HepG2 (cell line): Measurements from ENCODE around the gene ST7L. TPM values are rescaled to one million over a fixed set of nuclear protein-coding genes. Genes with fewer than 3 reads are reported as not detected.

Source experiments
- GFI1 ChIP-seq: sonication (generic); formaldehyde crosslinking; IDR thresholded peaks from 2 replicates; pipeline ENCODE4 v1.5.0; 2020; ENCODE audit warnings: missing genetic modification reagents, mild to moderate bottlenecking, borderline replicate concordance
- GPN1 ChIP-seq: sonication (generic); formaldehyde crosslinking; IDR thresholded peaks from 2 replicates; pipeline ENCODE4 v1.5.1; 2020; ENCODE audit warnings: missing genetic modification reagents, borderline replicate concordance
- HES4 ChIP-seq: sonication (generic); formaldehyde crosslinking; IDR thresholded peaks from 2 replicates; pipeline ENCODE4 v1.9.0; 2021; ENCODE audit warnings: mild to moderate bottlenecking, missing genetic modification reagents, borderline replicate concordance
- HMG20A ChIP-seq: IDR thresholded peaks from 2 replicates; pipeline ENCODE4 v1.6.1; 2016; ENCODE audit warnings: borderline replicate concordance
- KDM3A ChIP-seq: IDR thresholded peaks from 2 replicates; pipeline ENCODE4 v1.6.1; 2018; ENCODE audit warnings: low read depth, missing compliant biosample characterization
- KLF9 ChIP-seq: IDR thresholded peaks from 2 replicates; pipeline ENCODE4 v1.6.1; 2016; ENCODE audit warnings: low read depth
- MAFK ChIP-seq, 2 experiments: IDR thresholded peaks in 1 of 2; conservative IDR thresholded peaks in 1 of 2; 2 replicates each; pipeline ENCODE4 v1.6.1; 2011; ENCODE audit warnings: improper control_type of control experiment in 2 of 2, low read length in 2 of 2
- MBNL3 ChIP-seq: fragments of 250-450 bp; sonication (Bioruptor Pico); conservative IDR thresholded peaks from 2 replicates; pipeline ENCODE4 v1.8.0; 2022; ENCODE audit warnings: mild to moderate bottlenecking, inconsistent platforms
- MTA3 ChIP-seq: sonication (generic); formaldehyde crosslinking; IDR thresholded peaks from 2 replicates; pipeline ENCODE4 v1.4.0; 2020; ENCODE audit warnings: missing genetic modification reagents
- MXD4 ChIP-seq: IDR thresholded peaks from 2 replicates; pipeline ENCODE4 v1.6.1; 2016; ENCODE audit warnings: mild to moderate bottlenecking, missing biosample characterization, missing genetic modification reagents
- NPAS2 ChIP-seq: sonication (generic); formaldehyde crosslinking; IDR thresholded peaks from 2 replicates; pipeline ENCODE4 v1.8.0; 2022; ENCODE audit warnings: mild to moderate bottlenecking, missing genetic modification reagents, borderline replicate concordance
- RBM22 ChIP-seq: fragments of 200-400 bp; formaldehyde crosslinking; optimal IDR thresholded peaks from 2 replicates; pipeline ENCODE3; 2017; ENCODE audit warnings: mild to moderate bottlenecking, low read length, moderate library complexity
- SMAD3 ChIP-seq: sonication (generic); formaldehyde crosslinking; IDR thresholded peaks from 2 replicates; pipeline ENCODE4 v1.4.0; 2020; ENCODE audit warnings: missing genetic modification reagents
- STAT5B ChIP-seq: sonication (generic); formaldehyde crosslinking; IDR thresholded peaks from 2 replicates; pipeline ENCODE4 v1.4.0; 2020; ENCODE audit warnings: missing genetic modification reagents
- TBP ChIP-seq: sonication (generic); formaldehyde crosslinking; IDR thresholded peaks from 2 replicates; pipeline ENCODE4 v1.5.0; 2020; ENCODE audit warnings: missing genetic modification reagents
- ZBTB7A ChIP-seq: sonication (generic); formaldehyde crosslinking; IDR thresholded peaks from 2 replicates; pipeline ENCODE4 v1.8.0; 2022; ENCODE audit warnings: mild to moderate bottlenecking, missing genetic modification reagents
- ZHX1 ChIP-seq: sonication (generic); formaldehyde crosslinking; IDR thresholded peaks from 2 replicates; pipeline ENCODE4 v1.8.1; 2022; ENCODE audit warnings: low read depth, mild to moderate bottlenecking, missing genetic modification reagents
- ZNF143 ChIP-seq: sonication (generic); formaldehyde crosslinking; IDR thresholded peaks from 2 replicates; pipeline ENCODE4 v1.4.0; 2020; ENCODE audit warnings: missing genetic modification reagents
- ZNF235 ChIP-seq: sonication (generic); formaldehyde crosslinking; IDR thresholded peaks from 2 replicates; pipeline ENCODE4 v1.8.1; 2023; ENCODE audit warnings: mild to moderate bottlenecking, missing genetic modification reagents, borderline replicate concordance
- ZNF33B ChIP-seq: sonication (generic); formaldehyde crosslinking; IDR thresholded peaks from 2 replicates; pipeline ENCODE4 v1.5.1; 2020; ENCODE audit warnings: mild to moderate bottlenecking, missing genetic modification reagents
- ZNF557 ChIP-seq: sonication (generic); formaldehyde crosslinking; IDR thresholded peaks from 2 replicates; pipeline ENCODE4 v1.4.0; 2020; ENCODE audit warnings: missing genetic modification reagents
- ZNF766 ChIP-seq: sonication (generic); formaldehyde crosslinking; IDR thresholded peaks from 2 replicates; pipeline ENCODE4 v1.5.0; 2020; ENCODE audit warnings: missing genetic modification reagents, borderline replicate concordance
- ZNF772 ChIP-seq: sonication (generic); formaldehyde crosslinking; IDR thresholded peaks from 2 replicates; pipeline ENCODE4 v1.5.0; 2020; ENCODE audit warnings: mild to moderate bottlenecking, missing genetic modification reagents
- ZNF792 ChIP-seq: IDR thresholded peaks from 2 replicates; pipeline ENCODE4 v1.6.1; 2016
- polyA plus RNA-seq, 8 experiments: library from polyadenylated mRNA; depleted of rRNA in 3 of 8; stranded (reverse) in 7 of 8; unstranded in 1 of 8; fragments of >200 nt; fragmentation: Illumina TruSeq in 4 of 8; extraction: Trizol in 4 of 8; gene quantifications; 2 replicates each; pipeline versions ENCODE4 v1.2.1 to v1.2.3, GENCODE V29; 2011 to 2016; ENCODE audit warnings: low read depth in 4 of 8, missing spikeins in 1 of 8, mixed read lengths in 1 of 8; ENCODE audit not compliant: insufficient read depth in 1 of 8
- total RNA-seq, 5 experiments: library from RNA; depleted of rRNA; stranded (reverse); fragments of >200 nt; fragmentation: Illumina TruSeq; extraction: Trizol; gene quantifications; 2 replicates each; pipeline ENCODE4 v1.2.3, GENCODE V29; 2016; ENCODE audit warnings: low read depth in 1 of 5
- TF ChIP-seq, protein P1 (sequence below): sonication (generic); formaldehyde crosslinking; IDR thresholded peaks from 2 replicates; pipeline ENCODE4 v1.8.1; 2023; ENCODE audit warnings: missing genetic modification reagents, inconsistent platforms, borderline replicate concordance
- TF ChIP-seq, protein P2 (sequence below): sonication (generic); formaldehyde crosslinking; IDR thresholded peaks from 2 replicates; pipeline ENCODE4 v1.5.1; 2020; ENCODE audit warnings: missing genetic modification reagents, mild to moderate bottlenecking, borderline replicate concordance

Gene ST7L
- total and polyA plus RNA-seq, 2 of the 13 experiments (the other 11 are each of a cell fraction or from before 2014, with no cell fraction given): 8.6 to 19.9 TPM

DNA sequence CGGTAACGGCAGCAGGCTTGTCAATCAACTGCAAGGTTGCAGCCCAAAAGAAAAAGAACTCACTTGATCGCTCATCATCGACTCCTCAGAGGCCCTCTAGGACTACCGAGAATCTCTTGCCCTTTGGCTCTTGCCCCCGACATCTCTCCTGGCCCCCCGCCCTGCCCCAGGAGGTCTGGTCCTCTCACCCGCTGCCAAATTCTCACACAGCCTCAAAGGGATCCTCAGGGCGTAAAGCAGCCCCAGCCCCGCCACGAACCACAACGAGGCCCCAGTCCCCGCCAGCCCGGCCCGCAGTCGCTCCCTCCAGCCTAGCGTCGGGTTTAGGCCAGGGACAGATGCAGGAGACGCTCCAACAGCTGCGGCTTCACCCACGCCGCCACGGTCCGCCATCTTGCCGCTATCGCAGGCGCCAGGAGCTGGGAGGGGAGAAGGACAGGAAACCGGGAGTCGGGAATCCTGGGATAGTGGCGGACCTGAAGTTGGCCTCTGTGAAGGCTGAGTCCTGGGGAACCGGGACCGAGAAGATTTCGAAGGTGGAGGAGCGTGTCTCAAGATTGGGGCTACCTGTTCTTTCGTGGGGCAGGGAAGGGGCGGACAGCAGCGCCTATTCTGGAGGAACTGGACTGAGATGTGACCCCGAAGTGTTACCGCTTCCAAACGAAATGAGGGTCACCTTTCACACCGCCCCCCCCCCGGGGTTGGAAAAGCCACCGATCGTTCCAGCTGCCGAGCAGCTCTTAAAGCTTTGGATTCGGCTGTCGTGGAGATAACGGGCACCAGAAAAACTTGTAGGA lies at the start of gene ST7L (continued):
- TF ChIP-seq ZHX1 (CRISPR knock-in tag): no peak
- no peak for TF ChIP-seq MTA3 (CRISPR knock-in tag)
- TF ChIP-seq TBP (CRISPR knock-in tag): no peak
- TF ChIP-seq HMG20A (CRISPR knock-in tag): no peak
- no peak for TF ChIP-seq KDM3A
- TF ChIP-seq, protein P1, sequence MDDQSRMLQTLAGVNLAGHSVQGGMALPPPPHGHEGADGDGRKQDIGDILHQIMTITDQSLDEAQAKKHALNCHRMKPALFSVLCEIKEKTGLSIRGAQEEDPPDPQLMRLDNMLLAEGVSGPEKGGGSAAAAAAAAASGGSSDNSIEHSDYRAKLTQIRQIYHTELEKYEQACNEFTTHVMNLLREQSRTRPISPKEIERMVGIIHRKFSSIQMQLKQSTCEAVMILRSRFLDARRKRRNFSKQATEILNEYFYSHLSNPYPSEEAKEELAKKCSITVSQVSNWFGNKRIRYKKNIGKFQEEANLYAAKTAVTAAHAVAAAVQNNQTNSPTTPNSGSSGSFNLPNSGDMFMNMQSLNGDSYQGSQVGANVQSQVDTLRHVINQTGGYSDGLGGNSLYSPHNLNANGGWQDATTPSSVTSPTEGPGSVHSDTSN (CRISPR knock-in tag): no peak
- TF ChIP-seq ZBTB7A (CRISPR knock-in tag): no peak
- no peak for TF ChIP-seq GPN1 (CRISPR knock-in tag)
- TF ChIP-seq ZNF772 (CRISPR knock-in tag): no peak; the same call in 1 of the 2 replicates
- no peak for TF ChIP-seq KLF9
- no peak for TF ChIP-seq MBNL3
- no peak for TF ChIP-seq MAFK (conservative IDR thresholded peaks at IDR 0.05 in 1 of 2, IDR thresholded peaks at IDR 0.05 in 1 of 2; ENCODE audit: low read length in 2 of 2)
- no peak for TF ChIP-seq GFI1 (CRISPR knock-in tag)
- no peak for TF ChIP-seq SMAD3
- no peak for TF ChIP-seq ZNF557 (CRISPR knock-in tag)
- no peak for TF ChIP-seq ZNF235
- TF ChIP-seq, protein P2, sequence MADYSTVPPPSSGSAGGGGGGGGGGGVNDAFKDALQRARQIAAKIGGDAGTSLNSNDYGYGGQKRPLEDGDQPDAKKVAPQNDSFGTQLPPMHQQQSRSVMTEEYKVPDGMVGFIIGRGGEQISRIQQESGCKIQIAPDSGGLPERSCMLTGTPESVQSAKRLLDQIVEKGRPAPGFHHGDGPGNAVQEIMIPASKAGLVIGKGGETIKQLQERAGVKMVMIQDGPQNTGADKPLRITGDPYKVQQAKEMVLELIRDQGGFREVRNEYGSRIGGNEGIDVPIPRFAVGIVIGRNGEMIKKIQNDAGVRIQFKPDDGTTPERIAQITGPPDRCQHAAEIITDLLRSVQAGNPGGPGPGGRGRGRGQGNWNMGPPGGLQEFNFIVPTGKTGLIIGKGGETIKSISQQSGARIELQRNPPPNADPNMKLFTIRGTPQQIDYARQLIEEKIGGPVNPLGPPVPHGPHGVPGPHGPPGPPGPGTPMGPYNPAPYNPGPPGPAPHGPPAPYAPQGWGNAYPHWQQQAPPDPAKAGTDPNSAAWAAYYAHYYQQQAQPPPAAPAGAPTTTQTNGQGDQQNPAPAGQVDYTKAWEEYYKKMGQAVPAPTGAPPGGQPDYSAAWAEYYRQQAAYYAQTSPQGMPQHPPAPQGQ: no peak
- TF ChIP-seq ZNF143 (CRISPR knock-in tag): peak; percentile 65; the same call in 1 of the 2 replicates
- TF ChIP-seq MXD4 (CRISPR knock-in tag): peak; percentile 66
- peak; percentile 38; the same call in 1 of the 2 replicates for TF ChIP-seq ZNF792
- no peak; the same call in 1 of the 2 replicates for TF ChIP-seq ZNF33B
- peak; percentile 40 for TF ChIP-seq RBM22
- no peak for TF ChIP-seq ZNF766 (CRISPR knock-in tag)
- no peak; the same call in 1 of the 2 replicates for TF ChIP-seq STAT5B (CRISPR knock-in tag)
- no peak for TF ChIP-seq HES4
- TF ChIP-seq NPAS2 (CRISPR knock-in tag): no peak
